Measurements from ENCODE around the gene EDA.

GRCh38 chrX:70033348-70034051, 417.6 kb downstream of the EDA start:
- TF ChIP-seq, protein P1, sequence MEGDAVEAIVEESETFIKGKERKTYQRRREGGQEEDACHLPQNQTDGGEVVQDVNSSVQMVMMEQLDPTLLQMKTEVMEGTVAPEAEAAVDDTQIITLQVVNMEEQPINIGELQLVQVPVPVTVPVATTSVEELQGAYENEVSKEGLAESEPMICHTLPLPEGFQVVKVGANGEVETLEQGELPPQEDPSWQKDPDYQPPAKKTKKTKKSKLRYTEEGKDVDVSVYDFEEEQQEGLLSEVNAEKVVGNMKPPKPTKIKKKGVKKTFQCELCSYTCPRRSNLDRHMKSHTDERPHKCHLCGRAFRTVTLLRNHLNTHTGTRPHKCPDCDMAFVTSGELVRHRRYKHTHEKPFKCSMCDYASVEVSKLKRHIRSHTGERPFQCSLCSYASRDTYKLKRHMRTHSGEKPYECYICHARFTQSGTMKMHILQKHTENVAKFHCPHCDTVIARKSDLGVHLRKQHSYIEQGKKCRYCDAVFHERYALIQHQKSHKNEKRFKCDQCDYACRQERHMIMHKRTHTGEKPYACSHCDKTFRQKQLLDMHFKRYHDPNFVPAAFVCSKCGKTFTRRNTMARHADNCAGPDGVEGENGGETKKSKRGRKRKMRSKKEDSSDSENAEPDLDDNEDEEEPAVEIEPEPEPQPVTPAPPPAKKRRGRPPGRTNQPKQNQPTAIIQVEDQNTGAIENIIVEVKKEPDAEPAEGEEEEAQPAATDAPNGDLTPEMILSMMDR (IDR thresholded peaks at IDR 0.05; ENCODE audit: low read length) = peak; percentile 46
- no peak for TF ChIP-seq EZH2phosphoT487 (IDR thresholded peaks at IDR 0.05; ENCODE audit: low read length)
- TF ChIP-seq EZH2 (optimal IDR thresholded peaks at IDR 0.05; ENCODE audit: low read depth, low read length) = no peak
